GM19463 (cell line): ENCODE results near the gene METTL21A.

ENCODE experiments used
- ATAC-seq: cut with Tn5 transposase; IDR thresholded peaks from one replicate; pipeline ENCODE4 v1.9.1; 2021; ENCODE audit warnings: mild to moderate bottlenecking, moderate library complexity; ENCODE audit not compliant: unreplicated experiment

Gene METTL21A

DNA sequence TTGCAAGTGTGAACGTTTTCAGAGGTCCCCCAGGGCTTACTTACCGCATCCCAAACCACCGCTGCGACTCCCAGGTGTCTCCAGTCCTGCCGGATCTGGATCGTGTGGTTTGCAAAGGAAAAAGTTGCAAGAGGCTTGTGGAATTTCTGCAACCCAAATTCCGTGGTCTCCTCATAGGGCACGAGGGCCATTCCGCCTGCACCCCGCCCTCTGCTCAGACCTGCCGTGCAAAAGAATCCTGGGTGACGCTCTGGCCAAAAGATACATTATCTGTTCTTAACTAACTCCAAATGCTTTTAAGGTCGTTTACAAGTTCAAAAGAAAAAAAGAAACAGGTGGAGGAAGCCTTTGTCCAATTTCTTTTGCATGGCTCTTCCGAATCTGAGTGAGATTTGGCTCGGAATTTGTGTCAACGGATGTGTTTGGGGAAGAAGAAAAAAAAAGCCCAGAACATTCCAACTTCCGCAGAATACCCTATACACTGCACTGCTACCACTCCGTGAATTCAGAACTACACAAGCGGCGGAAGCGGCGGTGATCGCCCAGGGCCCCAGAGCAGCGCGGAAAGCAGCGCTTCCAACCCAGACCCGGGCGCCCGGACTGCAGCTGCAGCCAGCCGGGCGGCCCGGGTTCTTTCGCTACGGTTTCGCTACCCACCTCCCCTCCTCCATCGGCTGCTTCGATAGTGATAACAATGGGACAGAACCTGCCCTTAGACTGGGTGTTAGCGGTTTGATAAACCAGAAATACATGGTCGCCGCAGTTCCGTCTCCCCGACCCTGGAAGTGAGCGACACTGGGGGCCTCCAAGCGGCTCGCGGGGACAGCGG lies 795 bp downstream of the METTL21A start:
- ATAC-seq: peak; percentile 35

DNA sequence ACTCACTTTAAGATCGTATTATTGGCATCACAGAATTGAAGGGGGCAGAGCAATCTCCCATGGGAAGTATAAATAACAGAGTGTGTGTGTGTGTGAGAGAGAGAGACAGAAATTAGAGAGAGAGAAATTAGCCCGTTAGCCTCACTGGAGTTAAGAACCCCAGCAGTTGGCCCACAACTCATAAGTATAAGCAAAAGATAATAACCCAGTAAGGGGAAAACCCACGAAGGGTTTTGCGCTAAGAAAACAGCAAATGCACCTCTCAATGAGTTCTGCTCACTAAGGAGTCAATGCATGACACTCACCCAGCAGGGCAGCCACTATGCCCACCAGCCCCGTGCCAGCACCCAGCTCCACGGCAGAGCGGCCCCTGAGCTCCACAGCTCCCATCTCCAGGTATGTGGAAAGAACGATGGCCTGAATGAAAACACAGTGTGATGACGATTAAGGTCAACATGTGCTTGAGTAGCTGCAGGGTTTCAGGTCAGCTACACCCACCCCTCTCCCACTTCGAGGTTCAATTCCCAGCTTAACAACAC lies 3.6 kb downstream of the METTL21A start:
- ATAC-seq: no peak

DNA sequence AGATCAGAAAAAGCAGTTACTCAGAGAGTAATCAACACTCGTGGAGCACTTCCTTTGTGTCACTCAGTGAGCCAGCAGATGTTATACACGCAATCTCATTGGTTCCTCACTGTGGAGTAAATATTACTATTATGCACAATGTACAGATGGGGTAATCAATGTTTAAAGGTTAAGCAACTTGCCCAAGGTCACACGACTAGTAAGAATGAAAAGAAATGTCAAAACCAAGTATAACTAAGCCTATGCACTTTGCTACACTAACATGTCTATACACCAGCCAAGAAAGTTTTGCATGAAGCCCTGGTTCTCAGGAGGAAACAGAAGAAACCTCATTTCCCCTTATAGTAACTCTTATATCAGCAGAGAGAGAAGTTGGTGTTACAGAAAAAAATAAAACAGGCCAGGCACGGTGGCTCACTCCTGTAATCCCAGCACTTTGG lies 5.4 kb downstream of the METTL21A start:
- ATAC-seq: peak; percentile 27

DNA sequence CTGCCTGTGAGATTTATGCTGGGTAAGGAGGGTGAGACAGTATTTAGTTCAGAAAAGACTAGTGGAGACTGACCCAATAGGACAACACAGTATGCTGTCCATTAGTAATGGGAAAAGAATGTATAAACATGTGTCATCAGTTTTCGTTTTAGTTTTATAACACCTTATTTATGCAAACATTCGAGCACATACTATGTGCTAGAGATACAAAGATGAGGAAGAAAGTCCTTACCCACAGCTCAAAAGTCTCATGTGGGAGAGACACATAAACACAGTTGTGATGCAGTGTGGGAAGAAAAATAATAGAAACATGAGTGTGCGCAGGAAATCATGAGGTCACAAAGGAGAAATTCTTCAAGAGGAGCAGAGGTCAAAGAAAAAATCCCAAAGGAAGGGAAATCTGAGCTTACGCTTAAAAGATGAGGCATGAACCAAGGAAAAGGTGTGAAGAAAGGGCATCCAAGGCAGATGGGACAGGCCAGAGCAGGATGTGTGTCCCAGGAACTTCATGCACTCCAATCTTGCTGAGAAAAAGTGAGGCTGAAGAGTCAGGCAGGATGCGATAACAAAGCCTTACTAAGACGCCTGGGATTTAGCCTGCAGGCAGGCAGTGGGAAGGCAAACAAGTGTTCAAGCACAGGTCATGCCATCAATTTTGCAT lies 8.1 kb downstream of the METTL21A start:
- no peak for ATAC-seq

DNA sequence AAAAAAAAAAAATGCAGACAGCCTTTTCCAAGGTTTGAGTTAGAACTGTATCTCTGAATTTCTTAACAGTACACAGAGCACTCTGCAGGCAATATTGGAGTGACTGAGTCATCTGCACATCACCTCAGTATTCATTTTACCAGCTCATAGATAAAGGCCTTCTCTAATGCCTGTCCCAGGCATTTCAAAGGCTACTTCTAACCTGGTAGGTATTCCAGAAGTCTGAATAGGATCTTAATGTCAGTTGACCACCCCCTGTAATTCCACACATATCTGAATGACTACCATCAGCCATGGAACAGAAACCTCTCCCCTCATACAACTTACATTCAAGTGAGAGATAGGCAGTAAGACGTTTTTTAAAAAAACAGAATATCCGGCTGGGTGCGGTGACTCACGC lies 9.0 kb downstream of the METTL21A start:
- no peak for ATAC-seq

DNA sequence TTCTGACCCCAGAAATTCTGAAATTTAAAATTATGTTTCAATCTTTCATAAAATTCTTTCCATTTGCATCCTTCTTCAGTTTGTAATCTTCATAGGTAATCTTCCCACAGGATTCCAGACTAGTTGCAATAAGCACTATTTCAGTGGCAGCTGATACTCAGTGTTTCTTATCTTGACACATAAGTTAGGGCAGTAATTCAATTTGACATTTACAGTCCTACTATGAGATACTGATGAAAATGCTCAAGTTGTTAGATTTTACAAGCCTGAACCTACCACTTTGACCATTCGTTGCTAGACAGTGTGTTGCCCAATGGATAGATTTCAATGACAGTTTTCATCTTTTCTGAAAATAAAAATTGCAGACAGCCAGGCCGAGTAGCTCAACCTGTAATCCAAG lies 10.4 kb downstream of the METTL21A start:
- no peak for ATAC-seq

DNA sequence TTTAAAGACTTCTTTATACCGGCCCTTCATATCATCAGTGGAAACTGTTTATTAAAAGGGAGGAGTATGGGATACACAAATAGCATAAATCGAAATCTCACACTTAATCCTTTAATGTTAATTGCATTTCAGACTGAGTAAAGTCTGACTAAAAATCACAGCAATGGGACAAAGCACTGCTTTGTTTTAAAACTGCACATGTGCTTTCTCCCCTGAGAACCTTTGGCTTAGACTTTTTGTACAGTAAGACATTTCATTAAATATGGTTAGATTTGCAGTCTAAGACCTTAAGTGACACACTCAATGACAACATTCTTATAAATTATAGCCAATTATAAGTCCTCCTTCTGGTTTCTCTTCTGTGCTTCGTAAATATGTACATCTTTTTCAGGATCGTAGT lies 12.5 kb downstream of the METTL21A start:
- no peak for ATAC-seq

DNA sequence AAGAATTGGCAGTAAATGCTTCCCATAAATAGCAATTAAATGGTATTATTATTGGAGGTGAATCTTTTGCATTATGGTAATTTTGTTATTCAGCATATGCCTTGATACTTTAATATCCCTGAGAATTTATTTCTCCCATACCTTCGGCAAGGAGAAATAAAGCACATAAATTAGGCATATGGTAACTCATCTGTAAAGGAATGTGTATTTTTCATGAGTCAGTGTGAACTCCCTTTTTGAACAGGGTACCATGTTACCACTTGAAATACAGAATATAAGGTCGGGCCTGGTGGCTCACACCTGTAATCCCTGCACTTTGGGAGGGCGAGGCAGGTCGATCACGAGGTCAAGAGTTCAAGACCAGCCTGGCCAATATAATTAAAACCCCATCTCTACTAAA lies 18.4 kb downstream of the METTL21A start:
- ATAC-seq: no peak

DNA sequence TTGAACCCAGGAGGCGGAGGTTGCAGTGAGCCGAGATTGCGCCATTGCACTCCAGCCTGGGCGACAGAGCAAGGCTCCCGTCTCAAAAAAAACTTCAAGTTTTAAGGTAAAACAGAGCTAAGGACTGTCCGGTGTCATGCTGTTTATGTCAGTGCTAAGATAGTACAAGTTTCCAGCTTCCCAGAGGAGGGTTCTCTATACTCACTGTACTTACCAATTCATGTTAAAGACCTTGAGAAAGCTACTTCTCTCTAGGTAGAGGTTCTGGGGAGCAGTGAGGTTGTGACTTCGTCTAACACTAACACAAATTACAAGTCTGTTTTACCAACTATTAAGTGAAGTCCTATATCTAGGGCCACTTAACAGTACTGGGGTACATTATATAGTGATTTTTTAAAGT lies 18.8 kb downstream of the METTL21A start:
- no peak for ATAC-seq

DNA sequence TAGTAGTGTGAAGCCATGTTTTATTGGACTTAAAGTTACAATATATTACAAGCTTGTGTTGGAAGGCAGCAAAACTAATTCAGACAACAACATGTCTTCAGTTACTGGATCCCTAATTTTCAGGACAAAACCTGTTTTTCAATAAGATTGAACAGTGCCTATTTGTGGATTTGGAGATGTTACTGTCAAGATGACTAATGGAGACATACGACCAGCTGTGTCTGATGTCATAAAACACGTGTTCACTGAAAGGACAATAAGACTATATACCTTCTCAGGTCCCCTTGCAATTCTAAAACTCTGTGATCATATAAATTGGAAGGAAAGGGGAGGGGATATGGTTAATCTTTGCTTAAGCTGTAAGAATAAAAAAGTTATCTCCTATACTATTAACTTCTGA lies 21.7 kb downstream of the METTL21A start:
- no peak for ATAC-seq

DNA sequence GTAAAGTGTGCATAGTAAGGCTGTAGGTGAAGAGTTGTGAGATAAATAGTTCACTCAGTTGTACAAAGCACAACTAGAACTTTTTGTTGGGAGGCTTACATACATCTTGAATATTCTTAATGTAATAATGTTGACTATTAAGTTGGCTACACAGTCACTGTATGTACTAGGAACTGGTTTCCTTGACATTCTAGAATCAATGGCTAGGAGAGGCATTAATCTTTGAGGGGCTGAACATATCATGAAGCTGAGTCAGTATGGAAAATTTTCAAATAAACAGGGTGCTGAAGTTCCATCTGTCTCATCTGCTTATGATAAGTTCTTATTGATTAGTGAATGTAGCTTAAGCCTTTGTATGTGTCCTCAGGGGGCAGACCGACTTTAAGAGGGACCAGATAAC lies 23.4 kb downstream of the METTL21A start:
- no peak for ATAC-seq

DNA sequence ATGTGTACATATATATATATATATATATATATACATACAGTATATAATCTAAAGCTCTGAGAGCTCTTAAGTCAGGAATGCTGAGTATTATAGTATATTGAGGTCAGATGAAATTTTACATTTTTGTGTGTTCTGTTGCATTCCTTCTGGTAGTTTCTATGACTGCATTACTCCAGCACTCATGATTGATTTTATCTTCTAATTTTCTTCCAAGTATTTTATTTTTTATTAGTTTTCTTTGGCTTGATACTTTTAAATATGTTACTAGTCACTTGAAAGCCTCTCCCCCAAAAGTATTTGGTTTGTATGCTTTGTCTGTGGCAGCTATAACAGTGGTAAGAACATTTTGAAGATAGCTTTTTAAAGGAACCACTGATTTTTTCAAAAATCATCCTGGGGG lies 25.0 kb downstream of the METTL21A start:
- no peak for ATAC-seq

DNA sequence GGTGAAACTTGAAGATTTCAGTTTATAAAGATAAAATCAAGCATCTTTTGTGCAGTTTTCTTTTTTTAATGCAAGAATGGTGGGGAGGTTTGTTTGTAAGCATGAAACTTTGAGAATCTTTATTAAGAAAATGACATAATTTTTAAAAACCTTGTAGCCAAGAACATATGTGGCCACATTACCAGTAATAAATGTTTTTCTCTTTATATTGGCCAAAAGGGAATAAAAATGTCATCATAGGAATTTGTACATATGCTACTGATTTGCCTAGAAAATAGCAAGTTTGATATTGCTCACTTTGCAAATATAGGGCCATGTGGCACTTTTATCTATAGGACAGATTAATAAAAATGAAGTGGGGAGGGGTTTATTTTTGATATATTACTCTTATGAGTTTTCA lies 25.6 kb downstream of the METTL21A start:
- no peak for ATAC-seq

DNA sequence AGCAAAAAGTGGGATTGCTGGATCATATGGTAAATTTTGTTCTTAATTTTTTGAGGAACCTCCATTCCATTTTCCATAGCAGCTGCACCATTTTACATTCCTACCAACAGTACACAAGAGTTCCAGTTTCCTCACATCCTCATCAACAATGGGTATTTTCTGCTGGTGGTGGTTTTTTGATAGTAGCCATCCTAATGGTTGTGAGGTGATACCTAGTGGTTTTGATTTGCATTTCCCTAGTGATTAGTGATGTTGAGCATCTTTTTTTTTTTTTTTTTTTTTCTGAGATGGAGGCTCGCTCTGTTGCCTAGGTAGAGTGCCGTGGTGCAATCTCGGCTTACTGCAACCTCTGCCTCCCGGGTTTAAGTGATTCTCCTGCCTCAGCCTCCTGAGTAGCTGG lies 30.5 kb downstream of the METTL21A start:
- ATAC-seq: no peak

DNA sequence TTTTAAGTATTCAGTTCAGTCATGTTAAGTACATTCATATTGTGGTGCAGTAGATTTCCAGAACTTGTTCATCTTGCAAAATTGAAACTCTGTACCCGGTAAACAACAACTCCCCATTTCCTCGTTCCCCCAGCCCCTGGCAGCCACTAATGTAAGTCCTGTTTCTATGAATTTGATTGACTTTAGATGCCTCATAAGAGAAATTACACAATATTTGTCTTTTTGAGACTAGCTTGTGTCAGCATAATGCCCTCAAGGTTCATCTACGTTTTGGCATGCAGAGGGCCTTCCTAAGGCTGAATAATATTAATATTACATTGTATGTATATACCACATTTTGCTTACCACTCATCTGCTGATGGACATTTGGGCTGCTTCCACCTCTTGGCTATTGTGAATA lies 30.9 kb downstream of the METTL21A start:
- ATAC-seq: no peak

DNA sequence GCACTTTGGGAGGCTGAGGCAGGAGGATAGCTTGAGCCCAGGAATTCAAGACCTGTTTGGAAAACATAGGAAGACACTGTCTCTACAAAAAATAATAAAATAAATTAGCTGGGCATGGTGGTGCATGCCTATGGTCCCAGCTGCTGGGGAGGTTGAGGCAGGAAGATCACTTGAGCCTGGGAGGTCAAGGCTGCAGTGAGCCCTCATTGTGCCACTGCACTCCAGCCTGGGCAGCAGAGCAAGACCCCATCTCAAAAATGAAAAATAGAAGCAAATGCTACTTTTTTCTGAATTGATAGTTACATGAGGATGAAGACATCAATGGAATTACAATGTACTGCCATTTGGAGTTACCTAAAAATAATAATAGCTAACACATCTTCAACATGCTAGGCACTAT lies 31.9 kb downstream of the METTL21A start:
- ATAC-seq: no peak

DNA sequence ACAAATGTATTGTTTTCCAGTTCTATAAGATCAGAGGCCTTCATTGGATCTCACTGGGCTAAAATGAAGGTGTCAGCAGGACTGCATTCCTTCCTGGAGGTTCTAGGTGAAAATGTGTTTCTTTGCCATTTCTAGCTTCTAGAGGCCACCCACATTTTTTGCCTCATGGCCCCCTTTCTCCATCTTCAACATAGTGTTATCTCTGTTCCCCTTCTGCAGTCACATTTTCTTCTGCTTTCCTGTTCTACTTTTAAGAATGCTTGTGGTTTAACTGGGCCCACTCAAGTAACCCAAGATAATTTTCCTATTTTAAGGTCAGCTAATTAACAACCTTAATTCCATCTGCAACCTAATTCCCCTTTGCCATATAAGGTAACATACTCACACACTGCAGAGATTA lies 36.1 kb downstream of the METTL21A start:
- no peak for ATAC-seq

DNA sequence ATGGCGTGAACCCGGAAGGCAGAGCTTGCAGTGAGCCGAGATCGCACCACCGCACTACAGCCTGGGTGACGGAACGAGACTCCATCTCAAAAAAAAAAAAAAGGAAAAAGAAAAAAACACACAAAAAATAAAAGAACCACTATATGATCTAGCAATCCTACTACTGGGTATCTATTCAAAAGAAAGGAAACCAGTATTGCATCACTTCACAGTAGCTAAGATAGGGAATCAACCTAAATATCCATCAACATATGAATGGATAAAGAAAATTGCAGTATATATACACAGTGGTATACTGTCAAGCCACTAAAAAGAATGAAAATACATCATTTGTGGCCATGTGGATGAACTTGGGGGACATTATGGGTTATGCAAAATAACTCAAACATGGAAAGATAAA lies 37.9 kb downstream of the METTL21A start:
- no peak for ATAC-seq

DNA sequence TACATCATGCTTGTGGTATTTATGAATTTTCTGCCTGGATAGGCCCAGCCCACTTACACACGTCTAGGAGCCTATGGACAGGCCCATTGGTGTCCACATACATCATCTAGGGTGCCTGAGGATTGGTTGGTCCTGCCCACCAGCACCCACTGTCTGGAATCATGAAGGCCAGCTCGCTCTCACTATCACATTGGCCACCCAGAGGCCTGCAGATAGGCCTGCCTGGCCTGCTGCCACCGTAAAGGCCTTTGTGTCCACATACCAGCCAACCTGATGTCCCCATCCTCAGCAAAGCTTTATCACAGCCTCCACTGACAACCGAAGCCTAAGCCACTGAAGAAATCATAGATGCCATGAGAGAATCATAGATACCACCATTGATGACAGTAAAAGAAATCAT lies 40.2 kb downstream of the METTL21A start:
- ATAC-seq: no peak

DNA sequence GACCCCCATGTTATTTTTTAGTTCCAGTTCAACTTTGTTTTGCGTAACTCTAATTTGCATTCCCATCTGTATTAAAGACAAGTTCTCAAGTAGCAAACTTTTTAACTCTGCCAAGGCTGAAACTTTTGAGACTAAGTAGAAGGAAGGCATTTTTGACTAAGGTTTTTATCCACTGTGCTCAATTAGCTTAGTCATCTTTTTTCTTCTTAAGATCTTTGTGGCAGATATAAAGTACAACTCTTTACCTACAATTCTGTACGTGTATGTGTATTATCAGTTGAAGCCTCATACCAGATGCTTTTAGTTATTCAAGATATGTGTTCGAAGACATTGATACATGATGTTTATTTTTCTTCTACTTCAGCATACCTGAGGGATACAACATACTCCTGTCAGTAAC lies 53.8 kb downstream of the METTL21A start:
- ATAC-seq: no peak

DNA sequence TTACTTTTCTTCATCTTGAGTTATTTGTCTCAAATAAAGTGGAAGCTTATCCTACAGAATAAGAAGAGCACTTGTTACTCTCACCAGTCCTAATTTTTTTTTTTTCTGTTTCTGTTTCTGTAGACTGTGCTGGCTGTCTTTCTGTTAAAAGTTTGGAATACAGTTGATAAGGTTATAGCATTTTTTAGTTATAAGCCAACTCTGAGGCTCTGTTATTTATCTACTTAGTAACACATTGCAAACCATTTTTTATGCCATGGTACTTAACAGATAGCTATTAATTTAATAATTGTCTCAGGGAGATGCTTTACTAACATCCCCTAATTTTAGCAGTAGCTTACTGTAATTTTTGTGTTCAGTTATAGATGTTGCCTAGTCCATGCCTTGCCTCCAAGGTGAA lies 57.5 kb downstream of the METTL21A start:
- no peak for ATAC-seq

DNA sequence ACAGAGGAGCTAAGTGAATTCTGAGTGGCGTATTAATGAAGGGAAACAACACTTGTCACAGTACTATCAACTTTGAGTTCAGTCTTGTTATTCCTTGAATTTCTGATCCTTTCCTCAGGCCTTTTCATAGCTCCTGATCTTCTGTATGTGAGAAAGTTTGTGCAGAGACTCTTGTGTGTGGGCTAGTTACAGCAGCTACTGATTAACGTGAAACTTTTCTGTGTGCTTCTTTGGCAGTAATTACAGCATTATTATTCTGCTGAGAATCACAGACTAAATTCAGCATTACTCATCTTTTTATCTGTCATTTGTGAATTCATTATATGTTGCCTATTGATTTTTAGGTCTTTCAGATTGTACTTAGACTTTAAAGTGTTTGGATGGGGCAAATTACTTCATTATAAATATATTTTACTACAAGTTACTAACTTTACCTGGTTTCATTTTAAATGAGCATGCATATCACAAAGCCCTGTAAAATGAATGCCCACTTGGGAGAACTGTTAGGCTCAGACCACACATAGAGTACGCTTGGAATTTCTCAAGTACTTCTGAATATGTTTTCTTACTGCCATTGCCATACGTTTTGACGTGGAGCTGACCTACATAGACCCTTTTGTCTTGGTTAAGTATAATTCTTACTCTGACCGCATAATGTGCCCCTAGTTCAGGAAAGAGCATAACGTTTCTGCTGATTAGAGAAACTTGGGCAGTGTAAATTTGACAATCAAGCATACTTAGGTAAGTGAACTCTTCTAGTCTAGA lies 59.3 kb downstream of the METTL21A start:
- no peak for ATAC-seq
